HepG2 (cell line): ENCODE results near the gene CACNG4. TPM values are rescaled to one million over a fixed set of nuclear protein-coding genes. Genes with fewer than 3 reads are reported as not detected.
A peak's percentile ranks its signal among the peaks of the same experiment; 100 is the strongest.

ENCODE experiments used
- ARHGAP35 ChIP-seq: sonication (generic); formaldehyde crosslinking; IDR thresholded peaks from 2 replicates; pipeline ENCODE4 v1.9.0; 2022; ENCODE audit warnings: mild to moderate bottlenecking, inconsistent platforms, moderate library complexity, missing genetic modification reagents, borderline replicate concordance
- ARID2 ChIP-seq: sonication (generic); formaldehyde crosslinking; IDR thresholded peaks from 2 replicates; pipeline ENCODE4 v1.8.1; 2022; ENCODE audit warnings: mild to moderate bottlenecking, missing genetic modification reagents, borderline replicate concordance
- BORCS8-MEF2B ChIP-seq: sonication (generic); formaldehyde crosslinking; IDR thresholded peaks from 2 replicates; pipeline ENCODE4 v1.8.0; 2022; ENCODE audit warnings: mild to moderate bottlenecking, missing genetic modification reagents
- FOXA3 ChIP-seq: IDR thresholded peaks from 2 replicates; pipeline ENCODE4 v1.6.1; 2016; ENCODE audit warnings: missing genetic modification reagents, missing compliant biosample characterization
- FOXP4 ChIP-seq: sonication (generic); formaldehyde crosslinking; IDR thresholded peaks from 2 replicates; pipeline ENCODE4 v1.4.0; 2020; ENCODE audit warnings: missing genetic modification reagents
- HNF4A ChIP-seq: sonication (generic); formaldehyde crosslinking; IDR thresholded peaks from 2 replicates; pipeline ENCODE4 v1.4.0; 2020; ENCODE audit warnings: missing genetic modification reagents
- HOXD1 ChIP-seq: sonication (generic); formaldehyde crosslinking; IDR thresholded peaks from 2 replicates; pipeline ENCODE4 v1.5.0; 2020; ENCODE audit warnings: missing genetic modification reagents
- JUNB ChIP-seq: sonication (generic); formaldehyde crosslinking; IDR thresholded peaks from 2 replicates; pipeline ENCODE4 v1.8.0; 2022; ENCODE audit warnings: missing genetic modification reagents, mild to moderate bottlenecking, borderline replicate concordance
- MAFK ChIP-seq, 2 experiments: IDR thresholded peaks in 1 of 2; conservative IDR thresholded peaks in 1 of 2; 2 replicates each; pipeline ENCODE4 v1.6.1; 2011; ENCODE audit warnings: improper control_type of control experiment in 2 of 2, low read length in 2 of 2
- NR2F6 ChIP-seq, 2 experiments: IDR thresholded peaks; 2 replicates each; pipeline ENCODE4 v1.6.1; 2016; ENCODE audit warnings: antibody characterized with exemption in 1 of 2, mild to moderate bottlenecking in 1 of 2
- RNF219 ChIP-seq: sonication (generic); formaldehyde crosslinking; IDR thresholded peaks from 2 replicates; pipeline ENCODE4 v1.5.0; 2020; ENCODE audit warnings: mild to moderate bottlenecking, missing genetic modification reagents
- SALL1 ChIP-seq: sonication (generic); formaldehyde crosslinking; IDR thresholded peaks from 2 replicates; pipeline ENCODE4 v1.8.0; 2022; ENCODE audit warnings: mild to moderate bottlenecking, missing genetic modification reagents
- ZFP82 ChIP-seq: sonication (generic); formaldehyde crosslinking; IDR thresholded peaks from 2 replicates; pipeline ENCODE4 v1.5.1; 2020; ENCODE audit warnings: mild to moderate bottlenecking, missing genetic modification reagents, borderline replicate concordance
- ZIK1 ChIP-seq: sonication (generic); formaldehyde crosslinking; IDR thresholded peaks from 2 replicates; pipeline ENCODE4 v1.5.0; 2020; ENCODE audit warnings: mild to moderate bottlenecking, low read depth, missing genetic modification reagents, borderline replicate concordance
- ZNF256 ChIP-seq: sonication (generic); formaldehyde crosslinking; conservative IDR thresholded peaks from 2 replicates; pipeline ENCODE4 v1.4.0; 2020; ENCODE audit warnings: missing genetic modification reagents
- ZNF768 ChIP-seq: sonication (generic); formaldehyde crosslinking; IDR thresholded peaks from 2 replicates; pipeline ENCODE4 v1.4.0; 2020; ENCODE audit warnings: missing genetic modification reagents
- ZNF792 ChIP-seq: IDR thresholded peaks from 2 replicates; pipeline ENCODE4 v1.6.1; 2016
- polyA plus RNA-seq, 8 experiments: library from polyadenylated mRNA; depleted of rRNA in 3 of 8; stranded (reverse) in 7 of 8; unstranded in 1 of 8; fragments of >200 nt; fragmentation: Illumina TruSeq in 4 of 8; extraction: Trizol in 4 of 8; gene quantifications; 2 replicates each; pipeline versions ENCODE4 v1.2.1 to v1.2.3, GENCODE V29; 2011 to 2016; ENCODE audit warnings: low read depth in 4 of 8, missing spikeins in 1 of 8, mixed read lengths in 1 of 8; ENCODE audit not compliant: insufficient read depth in 1 of 8
- total RNA-seq, 5 experiments: library from RNA; depleted of rRNA; stranded (reverse); fragments of >200 nt; fragmentation: Illumina TruSeq; extraction: Trizol; gene quantifications; 2 replicates each; pipeline ENCODE4 v1.2.3, GENCODE V29; 2016; ENCODE audit warnings: low read depth in 1 of 5
- TF ChIP-seq, protein P1 (sequence below): sonication (generic); formaldehyde crosslinking; IDR thresholded peaks from 2 replicates; pipeline ENCODE4 v1.8.1; 2023; ENCODE audit warnings: mild to moderate bottlenecking, missing genetic modification reagents
- TF ChIP-seq, protein P2 (sequence below): sonication (generic); formaldehyde crosslinking; conservative IDR thresholded peaks from 2 replicates; pipeline ENCODE4 v1.4.0; 2020; ENCODE audit warnings: mild to moderate bottlenecking, missing genetic modification reagents, moderate library complexity

Gene CACNG4
- total and polyA plus RNA-seq, 2 of the 13 experiments (the other 11 are each of a cell fraction or from before 2014, with no cell fraction given): 0.09 TPM

DNA sequence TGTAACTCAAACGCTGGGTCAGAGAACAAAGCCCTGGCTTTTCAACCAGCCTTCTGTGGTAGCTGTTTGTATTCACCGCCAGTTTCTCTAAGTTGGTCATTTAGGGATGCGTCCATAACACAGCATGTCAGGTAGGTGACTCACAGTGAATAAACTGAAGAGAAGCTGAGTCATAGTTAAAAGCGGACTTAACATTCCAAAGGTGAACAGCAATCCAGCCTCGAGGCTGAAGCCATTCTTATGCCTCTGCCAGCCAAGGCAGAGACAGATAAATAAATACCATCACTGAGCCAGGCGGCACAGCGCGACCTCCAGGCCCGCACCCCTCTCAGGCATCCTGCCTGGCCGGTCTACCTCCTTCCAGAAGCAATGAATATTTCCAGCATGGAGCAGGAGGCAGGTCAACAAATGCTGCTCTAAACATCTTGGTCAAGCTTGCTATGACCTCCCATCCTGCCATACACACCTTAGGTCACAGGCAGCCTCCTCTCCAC, 12.4 kb upstream of the CACNG4 start (continued):
- TF ChIP-seq HNF4A (CRISPR knock-in tag): peak; percentile 15; the same call in 1 of the 2 replicates
- TF ChIP-seq SALL1: peak; percentile 47; the same call in 1 of the 2 replicates
- TF ChIP-seq, protein P1, sequence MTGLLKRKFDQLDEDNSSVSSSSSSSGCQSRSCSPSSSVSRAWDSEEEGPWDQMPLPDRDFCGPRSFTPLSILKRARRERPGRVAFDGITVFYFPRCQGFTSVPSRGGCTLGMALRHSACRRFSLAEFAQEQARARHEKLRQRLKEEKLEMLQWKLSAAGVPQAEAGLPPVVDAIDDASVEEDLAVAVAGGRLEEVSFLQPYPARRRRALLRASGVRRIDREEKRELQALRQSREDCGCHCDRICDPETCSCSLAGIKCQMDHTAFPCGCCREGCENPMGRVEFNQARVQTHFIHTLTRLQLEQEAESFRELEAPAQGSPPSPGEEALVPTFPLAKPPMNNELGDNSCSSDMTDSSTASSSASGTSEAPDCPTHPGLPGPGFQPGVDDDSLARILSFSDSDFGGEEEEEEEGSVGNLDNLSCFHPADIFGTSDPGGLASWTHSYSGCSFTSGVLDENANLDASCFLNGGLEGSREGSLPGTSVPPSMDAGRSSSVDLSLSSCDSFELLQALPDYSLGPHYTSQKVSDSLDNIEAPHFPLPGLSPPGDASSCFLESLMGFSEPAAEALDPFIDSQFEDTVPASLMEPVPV (CRISPR knock-in tag): no peak
- TF ChIP-seq ZNF792 (CRISPR knock-in tag): peak; percentile 59; the same call in 1 of the 2 replicates
- peak; percentile 54; the same call in 1 of the 2 replicates for TF ChIP-seq FOXP4 (CRISPR knock-in tag)
- TF ChIP-seq MAFK (conservative IDR thresholded peaks at IDR 0.05 in 1 of 2, IDR thresholded peaks at IDR 0.05 in 1 of 2; ENCODE audit: low read length in 2 of 2): peak; percentile 61 to 89
- no peak for TF ChIP-seq ZIK1 (CRISPR knock-in tag)
- TF ChIP-seq RNF219: no peak
- TF ChIP-seq HOXD1: 0 out of 2 replicates have a peak, but pooled peaks have one; percentile 35
- TF ChIP-seq NR2F6 (IDR thresholded peaks at IDR 0.05): peak; percentile 32; the same call in 1 of the 2 replicates
- TF ChIP-seq NR2F6 (CRISPR knock-in tag; IDR thresholded peaks at IDR 0.05): no peak
- TF ChIP-seq, protein P2, sequence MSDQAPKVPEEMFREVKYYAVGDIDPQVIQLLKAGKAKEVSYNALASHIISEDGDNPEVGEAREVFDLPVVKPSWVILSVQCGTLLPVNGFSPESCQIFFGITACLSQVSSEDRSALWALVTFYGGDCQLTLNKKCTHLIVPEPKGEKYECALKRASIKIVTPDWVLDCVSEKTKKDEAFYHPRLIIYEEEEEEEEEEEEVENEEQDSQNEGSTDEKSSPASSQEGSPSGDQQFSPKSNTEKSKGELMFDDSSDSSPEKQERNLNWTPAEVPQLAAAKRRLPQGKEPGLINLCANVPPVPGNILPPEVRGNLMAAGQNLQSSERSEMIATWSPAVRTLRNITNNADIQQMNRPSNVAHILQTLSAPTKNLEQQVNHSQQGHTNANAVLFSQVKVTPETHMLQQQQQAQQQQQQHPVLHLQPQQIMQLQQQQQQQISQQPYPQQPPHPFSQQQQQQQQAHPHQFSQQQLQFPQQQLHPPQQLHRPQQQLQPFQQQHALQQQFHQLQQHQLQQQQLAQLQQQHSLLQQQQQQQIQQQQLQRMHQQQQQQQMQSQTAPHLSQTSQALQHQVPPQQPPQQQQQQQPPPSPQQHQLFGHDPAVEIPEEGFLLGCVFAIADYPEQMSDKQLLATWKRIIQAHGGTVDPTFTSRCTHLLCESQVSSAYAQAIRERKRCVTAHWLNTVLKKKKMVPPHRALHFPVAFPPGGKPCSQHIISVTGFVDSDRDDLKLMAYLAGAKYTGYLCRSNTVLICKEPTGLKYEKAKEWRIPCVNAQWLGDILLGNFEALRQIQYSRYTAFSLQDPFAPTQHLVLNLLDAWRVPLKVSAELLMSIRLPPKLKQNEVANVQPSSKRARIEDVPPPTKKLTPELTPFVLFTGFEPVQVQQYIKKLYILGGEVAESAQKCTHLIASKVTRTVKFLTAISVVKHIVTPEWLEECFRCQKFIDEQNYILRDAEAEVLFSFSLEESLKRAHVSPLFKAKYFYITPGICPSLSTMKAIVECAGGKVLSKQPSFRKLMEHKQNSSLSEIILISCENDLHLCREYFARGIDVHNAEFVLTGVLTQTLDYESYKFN (CRISPR knock-in tag): peak; percentile 50
- 0 out of 2 replicates have a peak, but pooled peaks have one; percentile 31 for TF ChIP-seq ZNF256
- TF ChIP-seq ARHGAP35 (CRISPR knock-in tag): no peak
- peak; percentile 24; the same call in 1 of the 2 replicates for TF ChIP-seq FOXA3
- TF ChIP-seq ZFP82 (CRISPR knock-in tag): no peak
- no peak for TF ChIP-seq ARID2
- TF ChIP-seq BORCS8-MEF2B: no peak
- no peak for TF ChIP-seq ZNF768 (CRISPR knock-in tag)
- TF ChIP-seq JUNB (CRISPR knock-in tag): peak; percentile 79; the same call in 1 of the 2 replicates
